Right ventricle myocardium inferior (tissue), 1 donor: ENCODE measurements around the gene C2orf78. TPM values are rescaled to one million over a fixed set of nuclear protein-coding genes. Genes with fewer than 3 reads are reported as not detected.

Experiments
- ATAC-seq: fragments of 200-7000 bp; cut with Tn5 transposase; one replicate; pipeline ENCODE4 v1.9.1; 2020; ENCODE audit warnings: mild to moderate bottlenecking, moderate library complexity
- DNase-seq: peaks from one replicate; pipeline ENCODE4 v3.0.0; 2021; ENCODE audit errors: missing footprints
- intact Hi-C: fragments of 100-400 bp; cut with DNase I; formaldehyde crosslinking; loops from one replicate; pipeline ENCODE4 v1.11.0; 2022
- total RNA-seq: library from RNA; stranded (reverse); fragmentation: NEBNext Ultra II Directional; extraction: Animal tissue kit (Norgen Biotek cat#: 25700); gene quantifications from one replicate; pipeline ENCODE4 v1.2.1, GENCODE V29; 2021
- donor health status: DM: no; HTN: yes; CAD: no; lungs with severe emphysema.

C2orf78 gene
- total RNA-seq, 1 donor from 2014 or later, result not detected

DNA sequence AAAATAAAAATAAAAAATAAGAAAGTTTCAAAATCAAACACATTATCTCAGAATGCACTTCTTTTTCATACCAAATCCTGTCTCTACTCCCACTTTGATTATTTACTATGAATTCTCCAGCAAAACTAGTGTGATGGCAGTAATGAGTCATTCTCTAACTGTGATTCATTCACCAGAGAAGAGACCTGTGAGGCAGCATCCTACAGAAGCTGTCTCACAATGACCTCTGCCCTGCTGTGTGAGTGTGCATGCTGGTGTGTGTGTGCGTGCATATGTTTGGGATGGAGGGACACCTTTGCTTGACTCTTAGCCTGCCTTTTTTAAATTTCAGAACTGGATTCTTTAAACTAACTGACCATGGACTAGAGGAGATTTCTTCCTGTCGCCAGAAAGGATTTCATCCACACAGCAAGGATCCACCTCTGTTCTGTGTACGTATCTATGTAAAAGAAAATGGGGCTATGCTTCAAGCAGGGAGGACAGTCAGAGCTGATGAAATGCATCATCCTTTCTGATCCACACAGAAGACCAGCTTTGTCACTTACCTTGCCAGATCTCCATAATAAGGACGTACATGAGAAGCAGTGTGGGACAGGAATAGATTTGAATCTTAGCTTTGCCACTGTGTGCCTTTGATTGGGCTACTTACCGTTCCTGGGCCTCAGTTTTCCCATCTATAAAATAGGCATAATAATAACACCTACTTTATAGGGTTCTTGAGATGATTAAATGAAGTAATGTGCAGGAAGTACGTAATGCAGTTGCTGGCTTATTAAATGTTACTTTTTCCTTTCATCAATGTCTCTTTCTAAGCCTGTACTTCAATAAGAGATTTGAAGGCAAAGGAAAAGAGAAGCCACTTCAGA, 76.0 kb downstream of the C2orf78 start:
- ATAC-seq, result no peak
- intact Hi-C loops, result no loop called here
- DNase-seq, result no peak

DNA sequence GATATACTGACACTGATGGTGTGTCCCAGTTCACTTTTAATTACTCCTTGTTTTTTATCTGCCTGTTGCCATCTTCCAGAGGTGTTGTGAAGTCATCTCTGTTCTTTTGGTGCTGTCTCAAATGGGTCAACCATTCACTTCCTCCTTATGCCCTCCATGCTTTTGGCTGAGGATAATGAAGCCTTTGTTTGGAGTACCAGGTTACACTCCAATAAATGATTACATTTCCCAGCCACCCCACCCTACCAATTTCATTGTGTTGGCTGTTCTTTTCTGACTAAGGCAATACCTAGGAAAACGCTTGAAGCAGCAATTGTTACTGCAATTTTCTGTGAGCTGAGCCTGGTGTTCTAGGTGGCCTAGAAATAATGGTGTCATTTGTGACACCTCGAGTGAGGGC, 79.0 kb downstream of the C2orf78 start:
- DNase-seq, result no peak
- intact Hi-C loops, result no loop called here
- ATAC-seq, result no peak

Other genes with a start within 250 kb of the C2orf78 start
- not detected for gene NAT8, start 141.8 kb upstream of the C2orf78 start, total RNA-seq
- gene TPRKB, start 46.8 kb upstream of the C2orf78 start, total RNA-seq, result 45.9 TPM
- 10.6 TPM for gene DUSP11, start 4.1 kb upstream of the C2orf78 start, total RNA-seq
- 27.8 TPM for gene STAMBP, start 44.8 kb downstream of the C2orf78 start, total RNA-seq
- gene ACTG2, start 108.8 kb downstream of the C2orf78 start, total RNA-seq, result 1.9 TPM
- 17.9 TPM for gene DGUOK, start 142.7 kb downstream of the C2orf78 start, total RNA-seq
- 2.6 TPM for gene TET3, start 200.7 kb downstream of the C2orf78 start, total RNA-seq